ENCODE measurements around the gene NUP107. TPM values are rescaled to one million over a fixed set of nuclear protein-coding genes. Genes with fewer than 3 reads are reported as not detected.

NUP107 gene
- total and polyA plus RNA-seq, 8 donors: 28.3 to 79.4 (median 77.4) TPM

DNA sequence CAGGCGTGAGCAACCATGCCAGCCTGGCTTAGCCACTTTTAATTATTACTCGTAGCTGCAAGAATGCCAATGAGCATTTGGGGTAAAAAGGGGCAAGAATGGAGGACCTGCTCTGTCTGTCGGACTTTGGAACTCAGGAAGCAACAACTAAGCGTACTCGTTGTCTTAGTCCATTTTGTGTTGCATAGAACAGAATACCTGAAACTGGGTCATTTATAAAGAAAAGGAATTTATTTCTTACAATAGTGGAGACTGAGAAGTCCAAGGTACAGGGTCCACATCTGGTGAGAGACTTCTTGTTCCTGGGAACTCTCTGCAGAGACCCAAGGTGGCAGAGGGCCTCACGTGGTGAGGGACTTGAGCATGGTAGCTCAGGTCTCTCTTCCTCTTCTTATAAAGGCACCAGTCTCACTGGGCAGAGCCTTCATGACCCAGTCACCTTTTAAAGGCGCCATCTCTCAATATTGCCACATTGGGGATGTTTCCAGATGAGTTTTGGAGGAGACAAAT lies 88.4 kb downstream of the NUP107 start:
- Histone ChIP-seq H3K4me3 (no peak overlapping the region), H3K9me3 (no peaks in the 10 kb centered on the region), H3K36me3 (no peaks in the 10 kb centered on the region), H3K27ac (no peak overlapping the region), H3K4me1 (peaks cover 0 to 6% of the 10 kb centered on the region in 2 donors), H3K27me3 (no peaks in the 10 kb centered on the region)
- DNase-seq (no peak), ATAC-seq (no peak)
- TF ChIP-seq, protein P1, sequence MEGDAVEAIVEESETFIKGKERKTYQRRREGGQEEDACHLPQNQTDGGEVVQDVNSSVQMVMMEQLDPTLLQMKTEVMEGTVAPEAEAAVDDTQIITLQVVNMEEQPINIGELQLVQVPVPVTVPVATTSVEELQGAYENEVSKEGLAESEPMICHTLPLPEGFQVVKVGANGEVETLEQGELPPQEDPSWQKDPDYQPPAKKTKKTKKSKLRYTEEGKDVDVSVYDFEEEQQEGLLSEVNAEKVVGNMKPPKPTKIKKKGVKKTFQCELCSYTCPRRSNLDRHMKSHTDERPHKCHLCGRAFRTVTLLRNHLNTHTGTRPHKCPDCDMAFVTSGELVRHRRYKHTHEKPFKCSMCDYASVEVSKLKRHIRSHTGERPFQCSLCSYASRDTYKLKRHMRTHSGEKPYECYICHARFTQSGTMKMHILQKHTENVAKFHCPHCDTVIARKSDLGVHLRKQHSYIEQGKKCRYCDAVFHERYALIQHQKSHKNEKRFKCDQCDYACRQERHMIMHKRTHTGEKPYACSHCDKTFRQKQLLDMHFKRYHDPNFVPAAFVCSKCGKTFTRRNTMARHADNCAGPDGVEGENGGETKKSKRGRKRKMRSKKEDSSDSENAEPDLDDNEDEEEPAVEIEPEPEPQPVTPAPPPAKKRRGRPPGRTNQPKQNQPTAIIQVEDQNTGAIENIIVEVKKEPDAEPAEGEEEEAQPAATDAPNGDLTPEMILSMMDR (IDR thresholded peaks at IDR 0.05): no peak
- intact Hi-C loops (cut with DNase I): no loop called here

DNA sequence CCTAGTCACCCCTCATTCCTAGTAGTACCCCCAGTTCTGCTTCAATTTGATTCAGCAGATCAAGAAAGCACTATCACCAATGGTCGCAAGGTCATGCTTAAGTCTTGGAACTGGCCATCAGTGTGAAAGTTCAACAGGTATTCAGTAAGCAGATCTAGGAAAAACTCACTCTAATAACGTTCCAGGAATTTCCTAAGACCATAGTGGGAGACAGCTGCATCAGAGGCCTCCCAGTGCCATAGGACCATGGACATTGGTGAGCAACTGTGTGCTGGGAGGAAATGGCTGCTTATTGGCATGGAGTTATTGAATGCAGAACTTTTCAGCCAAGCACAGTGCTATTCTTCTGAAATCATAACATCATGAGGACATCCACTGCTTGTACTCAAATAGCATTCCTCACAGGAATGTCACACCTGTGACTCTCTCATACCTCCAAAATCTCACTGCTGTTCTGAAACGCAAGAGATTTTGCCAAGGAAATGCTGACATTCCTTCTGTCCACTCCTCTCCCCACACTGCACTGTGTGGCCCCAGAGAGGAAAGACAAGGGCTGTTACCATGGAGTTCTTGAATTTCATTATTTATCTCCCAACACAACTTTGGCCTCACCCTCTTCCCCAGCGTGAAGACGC lies 90.3 kb downstream of the NUP107 start:
- Histone ChIP-seq H3K4me3 (no peak overlapping the region), H3K27me3 (no peaks in the 10 kb centered on the region), H3K36me3 (no peaks in the 10 kb centered on the region), H3K4me1 (peaks cover 0 to 6% of the 10 kb centered on the region in 2 donors), H3K27ac (no peak overlapping the region), H3K9me3 (no peaks in the 10 kb centered on the region)
- no peak for ATAC-seq
- no peak for DNase-seq
- intact Hi-C loops (cut with DNase I): no loop called here
- TF ChIP-seq, protein P1 (IDR thresholded peaks at IDR 0.05): no peak

DNA sequence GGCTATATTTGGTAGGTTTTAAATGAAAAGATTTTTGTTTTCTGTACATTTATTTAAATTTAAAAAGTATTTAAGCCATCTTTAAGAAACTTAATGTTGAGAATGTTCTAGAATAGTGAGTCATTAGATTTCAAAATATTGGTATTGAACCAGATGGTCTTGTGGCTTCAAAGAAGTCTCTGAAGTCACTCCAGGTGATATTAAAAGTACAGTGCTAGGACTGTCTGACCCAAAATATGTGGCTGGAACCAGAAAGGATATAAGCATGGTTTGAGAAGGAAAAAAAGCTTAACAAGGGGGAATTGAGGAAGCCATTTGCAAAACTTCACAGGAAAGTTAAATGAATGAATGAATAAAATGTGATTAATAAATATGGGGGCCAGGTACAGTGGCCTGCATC lies 92.5 kb downstream of the NUP107 start:
- no peak overlapping the region for H3K4me3 ChIP-seq
- no peak for DNase-seq
- H3K36me3 ChIP-seq: no peaks in the 10 kb centered on the region
- no peak for ATAC-seq
- no peaks in the 10 kb centered on the region for H3K27me3 ChIP-seq
- H3K9me3 ChIP-seq: no peaks in the 10 kb centered on the region
- peaks cover 0 to 10% of the 10 kb centered on the region in 2 donors for H3K4me1 ChIP-seq
- H3K27ac ChIP-seq: no peak overlapping the region
- intact Hi-C loops (cut with DNase I): no loop called here
- TF ChIP-seq, protein P1 (IDR thresholded peaks at IDR 0.05): no peak

DNA sequence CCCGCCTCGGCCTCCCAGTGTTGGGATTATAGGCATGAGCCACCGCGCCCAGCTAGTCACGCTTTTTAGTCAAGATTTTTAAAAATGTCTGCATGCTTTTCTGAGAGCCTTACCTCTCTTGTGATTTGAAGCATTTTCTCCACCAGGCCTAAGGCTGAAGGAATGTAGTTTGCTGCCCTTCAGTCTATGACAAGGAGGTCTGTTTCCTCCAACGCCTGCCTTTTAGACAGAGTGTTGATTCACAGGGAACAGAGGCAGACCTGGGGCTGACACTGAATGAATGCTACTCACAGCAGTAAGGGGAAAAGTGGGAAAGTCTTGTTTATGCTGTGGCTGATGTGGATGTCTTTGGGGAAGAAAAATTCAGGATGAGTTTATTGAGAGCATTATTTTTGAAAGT lies 94.0 kb downstream of the NUP107 start:
- Histone ChIP-seq H3K27me3 (no peaks in the 10 kb centered on the region), H3K4me3 (no peak overlapping the region), H3K36me3 (no peaks in the 10 kb centered on the region), H3K9me3 (no peaks in the 10 kb centered on the region), H3K27ac (no peak overlapping the region), H3K4me1 (peaks cover 0 to 25% of the 10 kb centered on the region in 2 donors)
- peak in 1 of 4 donors; percentile 16 for DNase-seq
- TF ChIP-seq, protein P1 (IDR thresholded peaks at IDR 0.05): no peak
- intact Hi-C loops (cut with DNase I): no loop called here
- peak; percentile 42 for ATAC-seq

DNA sequence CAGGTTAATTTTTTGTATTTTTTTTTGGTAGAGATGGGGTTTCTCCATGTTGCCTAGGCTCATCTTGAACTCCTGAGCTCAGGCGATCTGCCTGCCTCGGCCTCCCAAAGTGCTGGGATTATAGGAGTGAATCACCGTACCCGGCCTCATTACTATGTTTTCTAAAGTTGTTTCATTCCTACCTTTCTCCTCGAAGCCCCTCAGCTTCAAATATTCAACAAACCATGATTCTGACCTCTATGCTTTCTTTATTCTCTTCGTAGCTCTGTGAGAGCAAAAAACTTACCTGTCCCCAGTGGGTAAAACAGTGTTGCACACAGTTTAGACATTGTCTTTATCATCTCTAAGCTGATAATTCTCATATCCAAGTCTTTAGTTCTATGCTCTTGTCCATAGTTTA lies 95.0 kb downstream of the NUP107 start:
- ATAC-seq (no peak), DNase-seq (no peak)
- TF ChIP-seq, protein P1 (IDR thresholded peaks at IDR 0.05): no peak
- H3K27me3 ChIP-seq: no peaks in the 10 kb centered on the region
- H3K36me3 ChIP-seq: no peaks in the 10 kb centered on the region
- intact Hi-C loops (cut with DNase I): no loop called here
- H3K4me1 ChIP-seq: peaks cover 0 to 35% of the 10 kb centered on the region in 2 donors
- no peak overlapping the region for H3K4me3 ChIP-seq
- no peak overlapping the region for H3K27ac ChIP-seq
- H3K9me3 ChIP-seq: no peaks in the 10 kb centered on the region

Data from left lung (tissue), 10 donors.